K562 (cell line): ENCODE results near the gene IFT25. TPM values are rescaled to one million over a fixed set of nuclear protein-coding genes. Genes with fewer than 3 reads are reported as not detected.

ENCODE experiments used
- ATAC-seq: fragments of 200-7000 bp; cut with Tn5 transposase; 3 replicates; pipeline ENCODE4 v1.9.1; 2020; ENCODE audit warnings: moderate library complexity
- BruUV-seq: library from RNA; stranded (reverse); fragments of 400-500 nt; replicated peaks from 2 replicates; lab custom pipeline; 2021; lab: Mats Ljungman, UMichigan
- CTCF ChIA-PET: fragments of 300-600 bp; formaldehyde crosslinking; extraction: SDS; loops from one replicate; lab custom pipeline; 2021; ENCODE audit warnings: low intra/inter-chr PET ratio; lab: Yijun Ruan, JAX
- POLR2A ChIA-PET: fragments of 300-600, 350-650 bp; sonication (Branson Sonifier 250); formaldehyde crosslinking; extraction: SDS; loops from one replicate; lab custom pipeline; 2021; ENCODE audit warnings: antibody characterized with exemption, inconsistent platforms; lab: Yijun Ruan, JAX
- DNase-seq, 4 experiments: peaks; one replicate each; pipeline versions ENCODE4 v3.0.0 to v3.0.0-alpha.2; 2011 to 2018; ENCODE audit warnings: low spot score in 3 of 4, mixed read lengths in 3 of 4; ENCODE audit errors: extremely low read depth in 1 of 4
- FAIRE-seq: peaks from 2 replicates; lab custom pipeline; 2011; peaks lifted over from hg19 to GRCh38; lab: Jason Lieb, UNC
- H2AFZ ChIP-seq: 2 replicates; pipeline ENCODE4 v1.6.0; 2011; ENCODE audit warnings: low read depth, low read length, control low read depth, inconsistent platforms
- H3K27ac ChIP-seq: fragments of 200-600 bp; 3 replicates; pipeline ENCODE4 v1.8.0; 2011; ENCODE audit warnings: low read depth, mild to moderate bottlenecking, control low read depth, inconsistent platforms, low read length, moderate library complexity, mixed read lengths; ENCODE audit errors: extremely low read depth
- H3K27me3 ChIP-seq, 2 experiments: fragments of 300-600 bp in 1 of 2; 2 replicates in 1 of 2; 3 replicates in 1 of 2; pipeline versions ENCODE4 v1.6.0 to v1.8.0; 2011; ENCODE audit warnings: inconsistent platforms in 2 of 2, low read length in 2 of 2, mild to moderate bottlenecking in 1 of 2, mixed read lengths in 1 of 2, moderate library complexity in 1 of 2; ENCODE audit not compliant: control insufficient read depth in 2 of 2, insufficient read depth in 2 of 2
- H3K36me3 ChIP-seq: fragments of 300-600 bp; 3 replicates; pipeline ENCODE4 v1.8.0; 2011; ENCODE audit warnings: mild to moderate bottlenecking, low read length, inconsistent platforms; ENCODE audit not compliant: control insufficient read depth, insufficient read depth
- H3K4me1 ChIP-seq, 2 experiments: fragments of 200-600 bp in 1 of 2; replicated peaks in 1 of 2; 2 replicates in 1 of 2; 3 replicates in 1 of 2; pipeline versions ENCODE4 v1.5.1 to v1.8.0; 2011; ENCODE audit warnings: inconsistent platforms in 2 of 2, low read length in 2 of 2, mild to moderate bottlenecking in 1 of 2, mixed read lengths in 1 of 2, moderate library complexity in 1 of 2; ENCODE audit not compliant: control insufficient read depth in 2 of 2, insufficient read depth in 2 of 2
- H3K4me2 ChIP-seq: 2 replicates; pipeline ENCODE4 v1.6.1; 2011; ENCODE audit warnings: low read length, control low read depth, inconsistent platforms, mixed read lengths; ENCODE audit not compliant: insufficient read depth
- H3K4me3 ChIP-seq: fragments of 200-600 bp; sonication (generic), shearing (Covaris generic); 2 replicates; pipeline ENCODE4 v1.5.1; 2016; ENCODE audit warnings: control low read depth, inconsistent platforms
- H3K79me2 ChIP-seq: fragments of 200-600 bp; 3 replicates; pipeline ENCODE4 v1.8.0; 2011; ENCODE audit warnings: low read length, inconsistent platforms; ENCODE audit not compliant: control insufficient read depth, insufficient read depth
- H3K9ac ChIP-seq, 2 experiments: 2 replicates each; pipeline versions ENCODE4 v1.6.0 to v1.6.1; 2011; ENCODE audit warnings: low read depth in 2 of 2, low read length in 2 of 2, control low read depth in 1 of 2, inconsistent platforms in 1 of 2, mild to moderate bottlenecking in 1 of 2, mixed read lengths in 1 of 2; ENCODE audit not compliant: insufficient read depth in 1 of 2
- H3K9me1 ChIP-seq: one replicate; pipeline ENCODE4 v1.6.0; 2011; ENCODE audit warnings: inconsistent platforms, mild to moderate bottlenecking, low read length, moderate library complexity; ENCODE audit not compliant: control insufficient read depth, insufficient read depth
- H3K9me3 ChIP-seq: replicated peaks from 2 replicates; pipeline ENCODE4 v1.5.1; 2011; ENCODE audit warnings: low read depth, low read length, inconsistent platforms; ENCODE audit not compliant: control insufficient read depth, insufficient read depth
- H4K20me1 ChIP-seq: replicated peaks from 2 replicates; pipeline ENCODE4 v1.6.1; 2011; ENCODE audit warnings: low read length, inconsistent platforms, mixed read lengths; ENCODE audit not compliant: control insufficient read depth, insufficient read depth
- CEBPB ChIP-seq: fragments of 450-650 bp; IDR thresholded peaks from 2 replicates; pipeline ENCODE4 v1.6.1; 2016; ENCODE audit warnings: missing genetic modification characterization, missing compliant biosample characterization
- CHD1 ChIP-seq: fragments of 200-600 bp; sonication (generic); IDR thresholded peaks from one replicate; pipeline ENCODE4 v1.6.1; 2012; ENCODE audit warnings: mild to moderate bottlenecking, moderate library complexity, low read length, inconsistent platforms
- ETS1 ChIP-seq: conservative IDR thresholded peaks from 2 replicates; pipeline ENCODE4 v1.6.1; 2011; ENCODE audit warnings: low read depth, mild to moderate bottlenecking, low read length; ENCODE audit not compliant: control insufficient read depth
- GABPB2 ChIP-seq: fragments of 250-450 bp; sonication (Bioruptor Pico); conservative IDR thresholded peaks from 2 replicates; pipeline ENCODE4 v1.5.1; 2021; ENCODE audit warnings: mild to moderate bottlenecking
- KLF6 ChIP-seq: fragments of 250-450 bp; sonication (Bioruptor Pico); IDR thresholded peaks from 2 replicates; pipeline ENCODE4 v1.4.0; 2020; ENCODE audit warnings: mild to moderate bottlenecking, moderate library complexity, borderline replicate concordance
- LARP7 ChIP-seq: fragments of 450-650 bp; IDR thresholded peaks from 2 replicates; pipeline ENCODE4 v1.6.1; 2016
- MCM5 ChIP-seq: fragments of 450-650 bp; IDR thresholded peaks from 2 replicates; pipeline ENCODE4 v1.6.1; 2016; ENCODE audit warnings: low read depth
- NELFE ChIP-seq: IDR thresholded peaks from 2 replicates; pipeline ENCODE4 v1.6.1; 2011; ENCODE audit warnings: mild to moderate bottlenecking; ENCODE audit not compliant: insufficient read depth, insufficient read length
- NFIC ChIP-seq: fragments of 450-650 bp; IDR thresholded peaks from 2 replicates; pipeline ENCODE4 v1.6.1; 2017; ENCODE audit warnings: mild to moderate bottlenecking, inconsistent platforms
- ZNF347 ChIP-seq: fragments of 450-650 bp; formaldehyde crosslinking; IDR thresholded peaks from 2 replicates; pipeline ENCODE4 v1.4.0; 2020; ENCODE audit warnings: low read depth, mild to moderate bottlenecking, moderate library complexity
- ZNF592 ChIP-seq: fragments of 450-650 bp; IDR thresholded peaks from 2 replicates; pipeline ENCODE4 v1.6.1; 2017; ENCODE audit warnings: antibody characterized with exemption, mild to moderate bottlenecking
- WGBS: fragments of 100-300 bp; shearing (Covaris generic); methylation state at CpG from one replicate; pipeline ENCODE4 v1.1.6; 2016; ENCODE audit warnings: low coverage, mixed read lengths; ENCODE audit not compliant: insufficient coverage; ENCODE audit errors: missing lambda C conversion rate; 5-methylcytosine and 5-hydroxymethylcytosine counted together
- in situ Hi-C: fragments of 300-500 bp; cut with MboI; formaldehyde crosslinking; loops from 4 replicates; pipeline ENCODE4 v1.15.0; 2018; ENCODE audit warnings: inconsistent platforms, mixed read lengths
- intact Hi-C: fragments of 100-400 bp; cut with micrococcal nuclease; formaldehyde crosslinking; loops from 2 replicates; pipeline ENCODE4 v1.14.2; 2022
- polyA plus RNA-seq, 8 experiments: library from polyadenylated mRNA; depleted of rRNA in 4 of 8; stranded (reverse) in 5 of 8; unstranded in 3 of 8; fragments of >200 nt; fragmentation: Nextera tagmentation in 2 of 8; fragmentation: Illumina TruSeq in 1 of 8; extraction: Ambion mirVana in 2 of 8; extraction: Trizol in 1 of 8; gene quantifications; 2 replicates each; pipeline versions ENCODE4 v1.2.1 to v1.2.3, GENCODE V29; 2011 to 2014; ENCODE audit warnings: inconsistent platforms in 1 of 8, missing spikeins in 1 of 8
- total RNA-seq, 7 experiments: library from RNA; depleted of rRNA in 6 of 7; stranded (reverse); fragments of >200 nt in 6 of 7; fragmentation: Illumina TruSeq in 2 of 7; extraction: Trizol in 2 of 7; gene quantifications; 2 replicates each; pipeline versions ENCODE4 v1.2.1 to v1.2.3, GENCODE V29; 2011 to 2021; ENCODE audit warnings: low replicate concordance in 1 of 7
- TF ChIP-seq, protein P1 (sequence below): fragments of 150-350 bp; IDR thresholded peaks from 2 replicates; pipeline ENCODE4 v1.6.1; 2014; ENCODE audit warnings: low read depth, mild to moderate bottlenecking, low read length, borderline replicate concordance

Gene IFT25
- total and polyA plus RNA-seq, 9 of the 15 experiments (the other 6 are each of a cell fraction or from before 2014, with no cell fraction given): 93.6 to 209 (median 167) TPM

- no peak for FAIRE-seq
- H3K4me2 ChIP-seq: no peak overlapping the region
- no peak overlapping the region for H3K4me3 ChIP-seq
- intact Hi-C loops (no loop called here), in situ Hi-C loops (no loop called here)
- no peaks in the 10 kb centered on the region for H3K79me2 ChIP-seq
- H2AFZ ChIP-seq: no peak overlapping the region
- POLR2A ChIA-PET: interaction anchor here (0.8 kb wide), 1 partner anchor 12 kb away, joined by 3 read pairs; the partner anchor contains the start of gene YIPF1
- no peaks in the 10 kb centered on the region for H3K36me3 ChIP-seq
- CTCF ChIA-PET: no interaction called here
- WGBS: 57% methylated on average over 7 of the region's 7 CpGs
- H3K4me1 ChIP-seq: no peaks in the 10 kb centered on the region; a peak in 2 of 5 replicates
- no peaks in the 10 kb centered on the region for H4K20me1 ChIP-seq
- no peaks in the 10 kb centered on the region for H3K27me3 ChIP-seq
- no TSS peak for BruUV-seq
- H3K9ac ChIP-seq: peak overlapping the region in 1 of 2 experiments; percentile 67; a peak in 2 of 4 replicates
- ATAC-seq: no peak
- no peak for DNase-seq
- H3K9me3 ChIP-seq: no peaks in the 10 kb centered on the region
- no peak overlapping the region for H3K27ac ChIP-seq
- no peaks in the 10 kb centered on the region for H3K9me1 ChIP-seq
- TF ChIP-seq NELFE (no peak), NFIC (no peak), ZNF592 (no peak), CEBPB (tag) (no peak), ZNF347 (CRISPR knock-in tag) (no peak), KLF6 (CRISPR knock-in tag) (no peak), GABPB2 (no peak), CHD1 (no peak), LARP7 (no peak), MCM5 (no peak), ETS1 (no peak)
- TF ChIP-seq, protein P1, sequence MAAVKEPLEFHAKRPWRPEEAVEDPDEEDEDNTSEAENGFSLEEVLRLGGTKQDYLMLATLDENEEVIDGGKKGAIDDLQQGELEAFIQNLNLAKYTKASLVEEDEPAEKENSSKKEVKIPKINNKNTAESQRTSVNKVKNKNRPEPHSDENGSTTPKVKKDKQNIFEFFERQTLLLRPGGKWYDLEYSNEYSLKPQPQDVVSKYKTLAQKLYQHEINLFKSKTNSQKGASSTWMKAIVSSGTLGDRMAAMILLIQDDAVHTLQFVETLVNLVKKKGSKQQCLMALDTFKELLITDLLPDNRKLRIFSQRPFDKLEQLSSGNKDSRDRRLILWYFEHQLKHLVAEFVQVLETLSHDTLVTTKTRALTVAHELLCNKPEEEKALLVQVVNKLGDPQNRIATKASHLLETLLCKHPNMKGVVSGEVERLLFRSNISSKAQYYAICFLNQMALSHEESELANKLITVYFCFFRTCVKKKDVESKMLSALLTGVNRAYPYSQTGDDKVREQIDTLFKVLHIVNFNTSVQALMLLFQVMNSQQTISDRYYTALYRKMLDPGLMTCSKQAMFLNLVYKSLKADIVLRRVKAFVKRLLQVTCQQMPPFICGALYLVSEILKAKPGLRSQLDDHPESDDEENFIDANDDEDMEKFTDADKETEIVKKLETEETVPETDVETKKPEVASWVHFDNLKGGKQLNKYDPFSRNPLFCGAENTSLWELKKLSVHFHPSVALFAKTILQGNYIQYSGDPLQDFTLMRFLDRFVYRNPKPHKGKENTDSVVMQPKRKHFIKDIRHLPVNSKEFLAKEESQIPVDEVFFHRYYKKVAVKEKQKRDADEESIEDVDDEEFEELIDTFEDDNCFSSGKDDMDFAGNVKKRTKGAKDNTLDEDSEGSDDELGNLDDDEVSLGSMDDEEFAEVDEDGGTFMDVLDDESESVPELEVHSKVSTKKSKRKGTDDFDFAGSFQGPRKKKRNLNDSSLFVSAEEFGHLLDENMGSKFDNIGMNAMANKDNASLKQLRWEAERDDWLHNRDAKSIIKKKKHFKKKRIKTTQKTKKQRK: no peak
Measured at GRCh38 chr1:53902235-53903138, 43.0 kb downstream of the IFT25 start.
